ENCODE measurements around the gene MYO5A.

GRCh38 chr15:52424856-52425431 is 103.7 kb downstream of the MYO5A start:
- TF ChIP-seq POLR2AphosphoS5 (IDR thresholded peaks at IDR 0.05; ENCODE audit: insufficient read depth in 1 of 2, low read depth in 1 of 2) (no peak), CTCF (IDR thresholded peaks at IDR 0.05) (no peak), POLR2A (IDR thresholded peaks at IDR 0.05) (no peak)
